DMS 273 (cell line): ENCODE measurements around the gene MON2.
"Not testable (repeated sequence)": the region's sequence is repeated elsewhere in the genome, so short reads cannot be mapped to it uniquely, and the experiment has no call there.

Experiments used
- DNase-seq: peaks from one replicate; lab custom pipeline; 2025; ENCODE audit not compliant: unreplicated experiment; lab: John Stamatoyannopoulos, UW

MON2 gene

GRCh38 chr12:62543741-62544140, 77.1 kb downstream of the MON2 start:
- no peak for DNase-seq

GRCh38 chr12:62552906-62553556, 86.4 kb downstream of the MON2 start:
- no peak for DNase-seq

GRCh38 chr12:62559366-62559765, 92.7 kb downstream of the MON2 start:
- not testable (repeated sequence) for DNase-seq

- peak; percentile 0 for DNase-seq
These were observed 96.2 kb downstream of the MON2 start for GRCh38 chr12:62562846-62563245.

- no peak for DNase-seq
These were observed 108.4 kb downstream of the MON2 start for GRCh38 chr12:62575036-62575435.

- DNase-seq: no peak
These were observed 109.9 kb downstream of the MON2 start for GRCh38 chr12:62576503-62576902.

GRCh38 chr12:62578726-62579125, 112.1 kb downstream of the MON2 start:
- DNase-seq: no peak

- DNase-seq: peak; percentile 58
These were observed 114.8 kb downstream of the MON2 start for GRCh38 chr12:62581288-62582064.

- no peak for DNase-seq
These were observed 115.4 kb downstream of the MON2 start for GRCh38 chr12:62582065-62582366.

- no peak for DNase-seq
These were observed 118.0 kb downstream of the MON2 start for GRCh38 chr12:62584619-62585018.

- no peak for DNase-seq
These were observed 120.2 kb downstream of the MON2 start for GRCh38 chr12:62586850-62587249.

- no peak for DNase-seq
These were observed 122.3 kb downstream of the MON2 start for GRCh38 chr12:62588916-62589315.

GRCh38 chr12:62597253-62597652, 130.6 kb downstream of the MON2 start:
- no peak for DNase-seq

GRCh38 chr12:62598846-62599245, 132.2 kb downstream of the MON2 start:
- no peak for DNase-seq

- DNase-seq: peak; percentile 18
These were observed 133.3 kb downstream of the MON2 start for GRCh38 chr12:62599854-62600437.

- peak; percentile 16 for DNase-seq
These were observed 135.1 kb downstream of the MON2 start for GRCh38 chr12:62601765-62602164.

- peak; percentile 93 for DNase-seq
These were observed 135.8 kb downstream of the MON2 start for GRCh38 chr12:62602255-62603060.

GRCh38 chr12:62603061-62603810, 136.6 kb downstream of the MON2 start:
- DNase-seq: peak; percentile 91

- no peak for DNase-seq
These were observed 137.1 kb downstream of the MON2 start for GRCh38 chr12:62603811-62604098.

- no peak for DNase-seq
These were observed 137.7 kb downstream of the MON2 start for GRCh38 chr12:62604373-62604772.

- DNase-seq: peak; percentile 11
These were observed 138.2 kb downstream of the MON2 start for GRCh38 chr12:62604871-62605270.
